ENCODE results near the gene GGA3.

DNA sequence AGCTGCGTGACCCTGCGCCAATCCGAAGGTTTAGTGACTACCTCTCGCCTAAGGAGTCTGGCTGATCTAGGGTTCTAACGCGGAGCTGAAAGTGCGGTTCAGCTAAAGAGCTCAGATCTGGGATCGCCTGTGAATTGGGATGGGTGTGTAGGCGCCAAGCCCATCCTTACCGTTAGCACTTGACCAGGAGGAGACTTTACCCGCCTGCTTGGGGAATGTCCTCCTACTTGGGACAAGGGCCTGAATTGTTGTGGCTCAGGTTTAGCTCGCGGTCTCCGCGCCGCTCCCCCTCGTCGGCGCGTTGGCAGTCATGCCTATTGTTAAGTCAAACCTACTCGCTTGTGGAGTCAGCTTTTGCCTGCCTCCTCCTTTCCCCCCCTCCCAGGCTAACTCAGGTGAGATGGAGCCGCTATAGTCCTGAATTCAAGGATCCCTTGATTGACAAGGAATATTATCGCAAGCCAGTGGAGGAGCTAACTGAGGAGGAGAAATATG, 753 bp upstream of the GGA3 start:
- no peak for TF ChIP-seq CTCF (IDR thresholded peaks at IDR 0.05; ENCODE audit: low read depth, low read length)
- TF ChIP-seq, protein P1, sequence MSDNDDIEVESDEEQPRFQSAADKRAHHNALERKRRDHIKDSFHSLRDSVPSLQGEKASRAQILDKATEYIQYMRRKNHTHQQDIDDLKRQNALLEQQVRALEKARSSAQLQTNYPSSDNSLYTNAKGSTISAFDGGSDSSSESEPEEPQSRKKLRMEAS (IDR thresholded peaks at IDR 0.05; ENCODE audit: low read depth, low read length) = no peak

All from NB4 (cell line).